H9 (cell line): ENCODE measurements around the gene RFX4. TPM values are rescaled to one million over a fixed set of nuclear protein-coding genes. Genes with fewer than 3 reads are reported as not detected.

Source experiments
- DNase-seq: peaks from one replicate; pipeline ENCODE4 v3.0.0-alpha.2; 2017
- H2AFZ ChIP-seq: one replicate; pipeline ENCODE4 v1.6.1; 2013; ENCODE audit warnings: mild to moderate bottlenecking, low read length, control low read depth, moderate library complexity
- H2AK5ac ChIP-seq: 2 replicates; pipeline ENCODE4 v1.6.1; 2013; ENCODE audit warnings: low read length, control low read depth, mixed read lengths; ENCODE audit not compliant: insufficient read length
- H2BK120ac ChIP-seq: one replicate; pipeline ENCODE4 v1.6.1; 2013; ENCODE audit warnings: low read depth, mild to moderate bottlenecking, low read length, control low read depth, inconsistent platforms; ENCODE audit not compliant: poor library complexity, severe bottlenecking
- H2BK12ac ChIP-seq: 2 replicates; pipeline ENCODE4 v1.6.1; 2013; ENCODE audit warnings: low read length, control low read depth, mixed read lengths, low read depth; ENCODE audit not compliant: insufficient read length
- H2BK15ac ChIP-seq: 2 replicates; pipeline ENCODE4 v1.6.1; 2013; ENCODE audit warnings: low read depth, low read length, control low read depth
- H2BK20ac ChIP-seq: one replicate; pipeline ENCODE4 v1.6.1; 2013; ENCODE audit warnings: low read depth, mild to moderate bottlenecking, low read length, control low read depth, inconsistent platforms; ENCODE audit not compliant: poor library complexity, severe bottlenecking
- H2BK5ac ChIP-seq: 2 replicates; pipeline ENCODE4 v1.6.1; 2013; ENCODE audit warnings: low read length, control low read depth, mixed read lengths; ENCODE audit not compliant: insufficient read length
- H3K14ac ChIP-seq: 2 replicates; pipeline ENCODE4 v1.6.1; 2013; ENCODE audit warnings: low read length, control low read depth; ENCODE audit not compliant: insufficient read depth
- H3K18ac ChIP-seq: 2 replicates; pipeline ENCODE4 v1.6.1; 2013; ENCODE audit warnings: low read depth, mild to moderate bottlenecking, mixed read lengths, low read length, control low read depth; ENCODE audit not compliant: insufficient read length
- H3K23ac ChIP-seq: 2 replicates; pipeline ENCODE4 v1.6.1; 2013; ENCODE audit warnings: low read length, control low read depth, mixed read lengths, low read depth; ENCODE audit not compliant: insufficient read length
- H3K23me2 ChIP-seq: 2 replicates; pipeline ENCODE4 v1.6.1; 2013; ENCODE audit warnings: low read depth, mild to moderate bottlenecking, mixed read lengths, low read length, control low read depth; ENCODE audit not compliant: insufficient read length, poor library complexity, severe bottlenecking
- H3K27ac ChIP-seq: 2 replicates; pipeline ENCODE4 v1.5.1; 2013; ENCODE audit warnings: low read length, control low read depth, mixed read lengths, low read depth; ENCODE audit not compliant: insufficient read length
- H3K27me3 ChIP-seq: 2 replicates; pipeline ENCODE4 v1.6.1; 2013; ENCODE audit warnings: low read length, control low read depth, inconsistent platforms; ENCODE audit not compliant: insufficient read depth
- H3K4ac ChIP-seq: 2 replicates; pipeline ENCODE4 v1.6.1; 2013; ENCODE audit warnings: low read depth, mild to moderate bottlenecking, control low read depth, inconsistent platforms, low read length, moderate library complexity
- H3K4me1 ChIP-seq: 2 replicates; pipeline ENCODE4 v1.6.1; 2013; ENCODE audit warnings: low read length, control low read depth, inconsistent platforms; ENCODE audit not compliant: insufficient read depth
- H3K4me2 ChIP-seq: 2 replicates; pipeline ENCODE4 v1.6.1; 2013; ENCODE audit warnings: low read length, control low read depth, mixed read lengths; ENCODE audit not compliant: insufficient read length, insufficient read depth
- H3K56ac ChIP-seq: 2 replicates; pipeline ENCODE4 v1.6.1; 2013; ENCODE audit warnings: low read depth, mild to moderate bottlenecking, mixed read lengths, low read length, control low read depth; ENCODE audit not compliant: insufficient read length
- H3K79me1 ChIP-seq: 2 replicates; pipeline ENCODE4 v1.6.1; 2013; ENCODE audit warnings: low read depth, mild to moderate bottlenecking, moderate library complexity, low read length, control low read depth, inconsistent platforms; ENCODE audit not compliant: insufficient read depth, poor library complexity, severe bottlenecking
- H3K79me2 ChIP-seq: 2 replicates; pipeline ENCODE4 v1.6.1; 2013; ENCODE audit warnings: low read length, control low read depth, inconsistent platforms; ENCODE audit not compliant: insufficient read depth
- H3K9ac ChIP-seq: 2 replicates; pipeline ENCODE4 v1.6.1; 2013; ENCODE audit warnings: low read length, control low read depth, mixed read lengths; ENCODE audit not compliant: insufficient read length; ENCODE audit errors: extremely low read depth
- H3K9me3 ChIP-seq: one replicate; pipeline ENCODE4 v1.6.1; 2013; ENCODE audit warnings: low read depth, low read length, inconsistent platforms; ENCODE audit not compliant: control insufficient read depth
- H3T11ph ChIP-seq: one replicate; pipeline ENCODE4 v1.6.1; 2013; ENCODE audit warnings: mild to moderate bottlenecking, low read length, control low read depth, inconsistent platforms
- H4K20me1 ChIP-seq: one replicate; pipeline ENCODE4 v1.6.1; 2013; ENCODE audit not compliant: control insufficient read depth, insufficient read length, insufficient read depth
- H4K5ac ChIP-seq: 2 replicates; pipeline ENCODE4 v1.6.1; 2013; ENCODE audit warnings: low read depth, mild to moderate bottlenecking, mixed read lengths, low read length, control low read depth; ENCODE audit not compliant: insufficient read length
- H4K8ac ChIP-seq: replicated peaks from 2 replicates; pipeline ENCODE4 v1.6.1; 2013; ENCODE audit warnings: low read length, control low read depth, mixed read lengths, low read depth; ENCODE audit not compliant: insufficient read length
- H4K91ac ChIP-seq: 2 replicates; pipeline ENCODE4 v1.6.1; 2013; ENCODE audit warnings: low read depth, mild to moderate bottlenecking, moderate library complexity, mixed read lengths, low read length, control low read depth; ENCODE audit not compliant: insufficient read length
- H3K27ac Mint-ChIP-seq, 3 experiments: 2 replicates in 2 of 3; 3 replicates in 1 of 3; pipeline ENCODE4 v1.8.0; 2020 to 2021; ENCODE audit warnings: mixed read lengths in 3 of 3, mild to moderate bottlenecking in 1 of 3, moderate library complexity in 1 of 3
- H3K27me3 Mint-ChIP-seq: 2 replicates; pipeline ENCODE4 v1.8.0; 2021; ENCODE audit warnings: low read depth, mild to moderate bottlenecking, moderate library complexity, mixed read lengths
- H3K36me3 Mint-ChIP-seq, 3 experiments: 2 replicates in 2 of 3; 3 replicates in 1 of 3; pipeline ENCODE4 v1.8.0; 2020 to 2021; ENCODE audit warnings: low read depth in 3 of 3, mixed read lengths in 3 of 3; ENCODE audit not compliant: insufficient read depth in 1 of 3
- H3K4me1 Mint-ChIP-seq, 2 experiments: 2 replicates each; pipeline ENCODE4 v1.8.0; 2020; ENCODE audit warnings: mixed read lengths in 2 of 2
- H3K4me3 Mint-ChIP-seq, 2 experiments: 2 replicates in 1 of 2; 3 replicates in 1 of 2; pipeline ENCODE4 v1.8.0; 2020 to 2021; ENCODE audit warnings: mild to moderate bottlenecking in 2 of 2, mixed read lengths in 2 of 2, moderate library complexity in 1 of 2
- H3K9me3 Mint-ChIP-seq, 2 experiments: 2 replicates in 1 of 2; 3 replicates in 1 of 2; pipeline ENCODE4 v1.8.0; 2020; ENCODE audit warnings: mild to moderate bottlenecking in 2 of 2, mixed read lengths in 2 of 2, moderate library complexity in 1 of 2
- CTCF ChIP-seq: fragments of 200-600 bp; sonication (generic); conservative IDR thresholded peaks from 3 replicates; pipeline ENCODE4 v1.8.0; 2021; ENCODE audit warnings: antibody characterized with exemption, mild to moderate bottlenecking
- WGBS: extraction: QIAGEN DNeasy Blood & Tissue Kit; methylation state at CpG from one replicate; pipeline ENCODE4 v1.1.7; 2013; ENCODE audit warnings: missing lambda C conversion rate, low lambda C conversion rate, mixed read lengths; ENCODE audit not compliant: insufficient read length; ENCODE audit errors: extremely low coverage; 5-methylcytosine and 5-hydroxymethylcytosine counted together
- total RNA-seq: library from RNA; stranded (reverse); gene quantifications from 2 replicates; pipeline ENCODE4 v1.2.1, GENCODE V29; 2021

The RFX4 gene
- total RNA-seq, 1 experiment from 2014 or later = 0.57 TPM

GRCh38 chr12:106740818-106741217, 158.0 kb downstream of the RFX4 start:
- no peak overlapping the region for H3K4ac ChIP-seq
- no CpG with 5 or more reads among the region's 5 CpGs for WGBS

More at GRCh38 chr12:106740818-106741217, 158.0 kb downstream of the RFX4 start:
- H2BK12ac ChIP-seq = no peak overlapping the region
- no peak overlapping the region for H4K91ac ChIP-seq
- H2AFZ ChIP-seq = no peak overlapping the region
- Mint-ChIP-seq H3K27ac (no peak overlapping the region), H3K4me3 (no peak overlapping the region), H3K9me3 (no peaks in the 10 kb centered on the region), H3K36me3 (no peaks in the 10 kb centered on the region), H3K27me3 (peaks cover 5% of the 10 kb centered on the region), H3K4me1 (peaks cover 47 to 48% of the 10 kb centered on the region in 2 experiments)
- H3K27me3 ChIP-seq = no peaks in the 10 kb centered on the region; the same call in 1 of the 2 replicates
- no peak overlapping the region for H2BK120ac ChIP-seq
- no peaks in the 10 kb centered on the region for H3K79me1 ChIP-seq
- no peaks in the 10 kb centered on the region for H3K23me2 ChIP-seq
- no peak overlapping the region for H3K9ac ChIP-seq
- H4K20me1 ChIP-seq = no peaks in the 10 kb centered on the region
- TF ChIP-seq CTCF = no peak
- H3K56ac ChIP-seq = no peak overlapping the region
- H3K79me2 ChIP-seq = no peaks in the 10 kb centered on the region
- no peak overlapping the region for H3K27ac ChIP-seq
- no peak overlapping the region for H3T11ph ChIP-seq
- no peak overlapping the region for H3K14ac ChIP-seq
- H3K23ac ChIP-seq = no peak overlapping the region
- H2AK5ac ChIP-seq = no peak overlapping the region
- no peak overlapping the region for H2BK15ac ChIP-seq
- H2BK5ac ChIP-seq = no peak overlapping the region
- H3K4me2 ChIP-seq = no peak overlapping the region
- no peak for DNase-seq
- no peak overlapping the region for H3K18ac ChIP-seq
- no peaks in the 10 kb centered on the region; the same call in 1 of the 2 replicates for H3K4me1 ChIP-seq
- no peaks in the 10 kb centered on the region for H3K9me3 ChIP-seq
- no peak overlapping the region for H4K5ac ChIP-seq
- H2BK20ac ChIP-seq = no peak overlapping the region
- H4K8ac ChIP-seq = no peak overlapping the region
